ENCODE measurements around the gene FBXL22.
"Not testable (repeated sequence)": the region's sequence is repeated elsewhere in the genome, so short reads cannot be mapped to it uniquely, and the experiment has no call there.

The FBXL22 gene

DNA sequence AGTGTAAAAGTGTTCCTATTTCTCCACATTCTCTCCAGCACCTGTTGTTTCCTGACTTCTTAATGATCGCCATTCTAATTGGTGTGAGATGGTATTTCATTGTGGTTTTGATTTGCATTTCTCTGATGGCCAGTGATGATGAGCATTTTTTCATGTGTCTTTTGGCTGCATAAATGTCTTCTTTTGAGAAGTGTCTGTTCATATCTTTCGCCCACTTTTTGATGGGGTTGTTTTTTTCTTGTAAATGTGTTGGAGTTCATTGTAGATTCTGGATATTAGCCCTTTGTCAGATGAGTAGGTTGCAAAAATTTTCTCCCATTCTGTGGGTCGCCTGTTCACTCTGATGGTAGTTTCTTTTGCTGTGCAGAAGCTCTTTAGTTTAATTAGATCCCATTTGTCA is 20.4 kb downstream of the FBXL22 start:
- not testable (repeated sequence) for DNase-seq

DNA sequence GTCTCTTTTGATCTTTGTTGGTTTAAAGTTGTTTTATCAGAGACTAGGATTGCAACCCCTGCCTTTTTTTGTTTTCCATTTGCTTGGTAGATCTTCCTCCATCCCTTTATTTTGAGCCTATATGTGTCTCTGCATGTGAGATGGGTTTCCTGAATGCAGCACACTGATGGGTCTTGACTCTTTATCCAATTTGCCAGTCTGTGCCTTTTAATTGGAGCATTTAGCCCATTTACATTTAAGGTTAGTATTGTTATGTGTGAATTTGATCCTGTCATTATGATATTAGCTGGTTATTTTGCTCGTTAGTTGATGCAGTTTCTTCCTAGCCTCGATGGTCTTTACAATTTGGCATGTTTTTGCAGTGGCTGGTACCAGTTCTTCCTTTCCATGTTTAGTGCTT is 23.6 kb downstream of the FBXL22 start:
- not testable (repeated sequence) for DNase-seq

DNA sequence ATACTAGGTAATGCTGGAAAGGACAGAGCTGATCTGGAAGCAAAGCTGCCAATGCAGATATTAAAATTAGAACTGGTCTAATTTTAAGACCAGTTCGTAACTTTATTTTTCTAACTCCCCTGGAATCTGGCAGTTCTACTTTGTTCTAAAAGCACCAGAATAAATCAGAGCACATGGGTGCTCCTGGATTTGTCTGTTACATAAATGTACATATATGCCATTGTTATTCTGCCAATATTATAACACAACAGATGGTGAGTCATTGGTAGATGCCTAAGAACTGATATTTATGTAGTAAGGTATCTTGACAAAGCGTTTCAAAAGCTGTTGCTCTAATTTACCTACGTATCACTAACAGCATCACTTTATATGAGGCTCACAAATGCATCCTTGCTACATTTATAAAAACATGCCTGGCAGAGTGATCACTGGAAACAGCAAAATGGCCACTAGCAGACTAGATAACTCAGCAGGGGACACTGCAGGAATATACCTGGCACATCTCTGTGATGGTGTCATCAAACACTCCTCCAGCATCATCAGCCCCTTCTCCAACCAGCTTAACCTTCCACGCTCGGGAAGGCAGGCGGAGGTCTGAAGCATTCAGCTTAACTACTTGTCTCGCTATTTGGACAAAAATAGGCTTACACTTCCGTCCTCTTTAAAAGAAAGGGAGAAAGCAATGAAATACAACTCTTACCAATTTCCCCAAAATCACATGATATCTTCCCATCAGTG is 26.2 kb downstream of the FBXL22 start:
- DNase-seq, result no peak

DNA sequence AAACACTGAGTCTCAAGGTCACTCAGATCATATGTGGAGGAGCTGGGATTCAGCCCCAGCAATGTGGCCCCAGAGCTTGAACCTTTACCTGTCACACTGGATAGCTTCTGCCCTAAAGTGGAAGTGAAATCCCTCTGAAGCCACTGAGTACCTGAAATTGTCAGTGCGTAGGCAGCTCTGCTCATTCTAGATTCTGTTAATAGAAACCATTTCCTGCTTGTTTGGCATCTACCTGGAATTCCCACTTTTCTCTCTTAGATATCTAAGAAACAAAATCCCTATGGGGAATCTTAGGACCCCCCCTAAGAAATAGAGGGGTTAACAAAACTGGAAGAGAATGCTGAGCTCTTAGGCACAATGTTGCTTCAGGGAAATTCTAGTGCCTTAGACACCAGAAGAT is 29.8 kb downstream of the FBXL22 start:
- DNase-seq, result no peak

DNA sequence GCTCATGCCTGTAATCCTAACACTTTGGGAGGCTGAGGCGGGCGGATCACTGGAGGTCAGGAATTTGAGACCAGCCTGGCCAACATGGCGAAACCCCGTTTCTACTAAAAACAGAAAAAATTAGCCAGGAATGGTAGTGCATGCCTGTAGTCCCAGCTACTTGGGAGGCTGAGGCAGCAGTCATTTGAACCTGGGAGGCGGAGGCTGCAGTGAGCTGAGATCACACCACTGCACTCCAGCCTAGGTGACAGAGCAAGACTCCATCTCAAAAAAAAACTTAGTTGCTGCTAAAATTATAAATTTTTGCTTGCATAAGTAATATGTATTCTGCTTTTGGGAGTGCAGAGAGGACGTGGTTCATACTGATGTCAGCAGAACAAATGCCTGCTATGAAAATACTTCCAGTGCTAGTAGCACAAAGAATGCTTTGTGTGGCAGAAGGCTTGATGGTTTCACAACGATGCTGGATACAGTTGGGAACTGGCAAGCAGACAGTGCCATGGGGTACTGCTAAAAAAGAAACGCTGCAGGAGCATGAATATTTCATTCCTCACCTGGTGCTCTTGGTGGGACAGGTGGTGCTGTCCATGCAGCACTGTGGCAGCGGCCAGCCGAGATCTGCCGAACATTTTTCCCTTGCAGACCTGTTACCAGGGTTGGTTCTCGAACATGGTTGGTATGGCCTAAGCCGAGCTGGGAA is 31.1 kb downstream of the FBXL22 start:
- no peak for DNase-seq

DNA sequence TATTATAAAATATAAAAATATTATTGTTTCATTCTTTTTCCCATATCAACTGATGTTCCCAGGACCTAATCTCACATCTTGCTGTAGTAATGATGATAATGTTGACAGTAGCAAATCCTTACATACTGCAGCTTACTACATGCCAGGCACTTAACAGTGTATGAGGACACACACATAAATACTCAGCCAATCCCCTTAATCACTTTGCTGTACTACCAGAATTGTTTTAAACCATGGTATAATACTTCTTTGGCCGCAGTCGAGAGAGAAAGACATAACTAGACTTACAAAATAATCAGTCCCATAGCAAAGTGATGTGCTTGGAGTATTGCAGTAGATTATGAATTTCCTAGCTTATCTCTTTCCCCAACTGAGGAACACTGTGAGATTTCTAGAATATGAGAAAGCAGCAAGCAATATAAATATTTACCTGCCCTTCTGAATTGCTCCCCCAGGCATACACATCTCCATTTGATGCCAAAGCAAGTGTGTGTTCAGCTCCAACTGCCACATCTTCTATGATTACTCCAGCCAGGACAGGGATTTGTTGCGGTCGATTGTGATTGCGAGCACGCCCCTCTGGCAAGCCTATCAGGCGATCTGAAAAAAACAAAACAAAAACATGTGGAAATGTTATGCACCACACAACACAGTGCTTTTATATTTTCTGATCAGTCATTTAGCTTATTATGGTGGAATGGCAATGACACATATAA is 33.0 kb downstream of the FBXL22 start:
- no peak for DNase-seq

DNA sequence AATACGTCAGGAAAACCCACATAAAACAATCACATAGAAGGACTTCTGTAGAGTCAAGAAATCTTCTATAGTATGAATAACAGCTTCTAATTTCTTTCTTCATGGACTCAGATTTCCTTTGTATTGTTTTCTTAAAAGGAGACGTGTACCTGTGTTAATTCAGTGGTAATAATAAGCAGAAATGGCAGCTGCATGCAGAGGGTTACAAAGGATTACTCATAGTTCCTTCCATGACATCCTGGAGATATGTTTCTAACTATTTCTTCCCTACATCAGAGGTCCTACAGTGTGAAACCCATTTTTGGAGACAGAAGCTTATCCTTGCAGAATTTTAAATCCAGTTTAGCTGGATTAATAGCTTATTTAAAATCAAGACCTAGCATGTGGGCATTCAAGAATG is 36.1 kb downstream of the FBXL22 start:
- no peak for DNase-seq

DNA sequence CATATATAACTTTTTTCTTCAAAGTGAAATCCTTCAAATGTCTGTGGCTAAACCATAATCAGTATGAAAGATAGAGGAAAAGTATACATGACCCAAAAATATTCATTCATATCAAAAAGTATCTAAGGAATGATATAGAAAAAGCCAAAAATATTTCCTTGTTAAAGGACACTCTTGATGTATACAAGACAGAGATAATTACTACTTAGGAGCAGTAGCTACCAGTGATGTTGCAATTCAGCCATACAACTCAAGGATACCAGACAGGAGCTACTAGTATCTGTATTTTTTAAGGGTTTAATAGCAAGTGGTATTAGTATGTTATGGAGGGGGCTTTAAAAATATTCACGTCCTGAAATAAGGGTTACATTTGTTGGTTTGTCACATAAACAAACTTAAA is 37.0 kb downstream of the FBXL22 start:
- no peak for DNase-seq

DNA sequence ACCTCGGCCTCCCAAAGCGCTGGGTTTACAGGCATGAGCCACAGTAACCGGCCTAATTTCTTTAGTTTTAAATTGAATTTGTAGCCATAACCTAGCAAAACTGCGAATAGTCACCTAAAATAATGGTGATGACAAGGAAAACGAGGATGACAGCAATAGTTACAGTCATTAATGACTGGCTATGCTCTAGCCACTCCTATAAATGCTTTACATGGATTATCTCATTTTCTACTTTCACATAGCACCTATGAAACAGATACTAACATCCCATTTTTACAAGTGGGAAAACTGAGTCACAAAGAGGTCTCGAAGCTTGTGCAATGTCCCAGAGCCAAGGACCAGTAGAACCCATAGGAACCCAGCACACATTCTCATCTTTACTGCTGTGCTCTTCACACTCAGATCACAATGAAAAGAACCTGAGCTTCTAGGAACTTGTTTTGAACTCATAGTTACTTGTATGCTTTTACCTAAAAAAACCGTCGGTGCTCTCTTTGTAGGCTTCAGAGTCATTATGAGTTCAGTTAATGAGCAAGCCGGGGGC is 39.4 kb downstream of the FBXL22 start:
- DNase-seq, result no peak

DNA sequence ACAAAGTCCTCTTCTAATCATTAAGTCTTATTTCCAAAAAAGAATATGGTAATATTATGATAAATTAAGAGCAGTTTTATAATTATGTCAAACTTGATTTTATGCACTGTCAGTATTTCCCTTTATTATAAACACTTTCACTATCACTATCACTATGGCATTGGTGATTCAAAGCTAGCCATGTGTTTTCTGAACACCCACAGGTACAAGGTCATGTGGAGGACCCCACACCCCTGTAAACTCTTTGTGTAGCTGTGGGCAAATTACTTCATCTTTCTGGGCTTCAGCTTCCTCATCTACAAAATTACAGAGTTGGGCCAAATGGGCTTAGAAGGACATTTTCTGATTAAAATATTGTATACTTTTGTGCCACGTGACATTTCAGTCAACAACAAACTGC is 41.7 kb downstream of the FBXL22 start:
- no peak for DNase-seq

DNA sequence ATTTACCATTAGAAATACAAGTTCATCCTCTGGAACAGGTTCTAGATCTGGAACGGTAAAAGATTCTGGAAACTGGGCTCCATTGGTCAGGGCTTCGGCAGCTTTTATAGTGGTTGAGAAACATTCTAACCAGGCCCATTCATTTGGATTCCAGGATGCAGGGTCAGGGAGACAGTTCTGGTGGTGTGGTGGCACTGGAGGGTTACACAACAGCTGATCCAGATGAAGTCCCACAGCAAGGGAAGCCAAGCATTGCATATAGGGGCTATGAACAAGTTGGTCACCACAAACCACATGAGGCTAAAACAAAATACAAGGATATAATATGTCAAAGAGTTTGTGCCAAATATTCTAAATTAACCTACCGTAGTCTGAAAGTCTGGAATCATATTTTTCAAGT is 43.0 kb downstream of the FBXL22 start:
- DNase-seq, result no peak

Measured in activated CD4-positive, alpha-beta T cell treated with anti-CD3 and anti-CD28 coated beads for 1 hour (primary cell).